HG02588 (cell line): ENCODE data around the gene FREY1.

ENCODE experiments used
- ATAC-seq: cut with Tn5 transposase; IDR thresholded peaks from one replicate; pipeline ENCODE4 v1.9.1; 2021; ENCODE audit warnings: mild to moderate bottlenecking, moderate library complexity; ENCODE audit not compliant: unreplicated experiment

Gene FREY1

DNA sequence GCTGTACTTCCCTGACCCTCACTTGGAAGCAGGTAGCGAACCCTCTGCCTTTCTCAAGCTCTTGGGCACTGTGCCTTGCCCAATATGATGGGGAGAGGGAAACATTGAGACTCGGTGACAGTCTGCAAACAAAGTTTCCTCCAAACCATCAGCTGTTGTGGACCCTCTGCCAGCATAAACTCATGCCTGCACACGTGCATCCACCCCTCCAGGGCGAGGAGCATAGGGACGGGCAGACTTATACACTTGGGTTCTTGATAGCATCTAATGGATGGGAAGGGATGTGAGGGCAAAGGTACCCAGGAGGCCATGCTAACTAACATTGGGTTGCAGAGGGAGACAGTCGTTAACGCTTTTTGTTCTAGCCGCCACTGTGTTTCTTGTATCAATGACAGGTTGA, 29.9 kb downstream of the FREY1 start:
- no peak for ATAC-seq

DNA sequence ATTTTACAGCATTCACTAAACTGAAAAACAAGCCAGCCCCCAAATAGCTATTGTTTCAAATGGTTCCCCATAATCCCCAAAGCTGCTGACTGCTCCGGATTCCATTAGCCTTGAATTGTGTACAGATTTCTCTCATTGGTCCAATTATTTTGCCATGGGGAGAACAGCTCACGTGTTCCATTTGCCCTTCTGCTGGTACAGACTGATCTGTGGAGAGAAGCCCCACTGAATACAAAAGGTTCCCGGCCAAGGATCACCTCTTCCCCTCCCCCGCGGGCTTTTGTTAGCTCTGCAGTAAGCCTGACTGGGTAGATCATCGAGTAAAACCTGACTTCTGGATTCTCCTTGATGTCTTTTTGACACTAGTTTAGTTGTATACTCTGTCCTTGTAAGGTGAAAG, 30.7 kb downstream of the FREY1 start:
- no peak for ATAC-seq

DNA sequence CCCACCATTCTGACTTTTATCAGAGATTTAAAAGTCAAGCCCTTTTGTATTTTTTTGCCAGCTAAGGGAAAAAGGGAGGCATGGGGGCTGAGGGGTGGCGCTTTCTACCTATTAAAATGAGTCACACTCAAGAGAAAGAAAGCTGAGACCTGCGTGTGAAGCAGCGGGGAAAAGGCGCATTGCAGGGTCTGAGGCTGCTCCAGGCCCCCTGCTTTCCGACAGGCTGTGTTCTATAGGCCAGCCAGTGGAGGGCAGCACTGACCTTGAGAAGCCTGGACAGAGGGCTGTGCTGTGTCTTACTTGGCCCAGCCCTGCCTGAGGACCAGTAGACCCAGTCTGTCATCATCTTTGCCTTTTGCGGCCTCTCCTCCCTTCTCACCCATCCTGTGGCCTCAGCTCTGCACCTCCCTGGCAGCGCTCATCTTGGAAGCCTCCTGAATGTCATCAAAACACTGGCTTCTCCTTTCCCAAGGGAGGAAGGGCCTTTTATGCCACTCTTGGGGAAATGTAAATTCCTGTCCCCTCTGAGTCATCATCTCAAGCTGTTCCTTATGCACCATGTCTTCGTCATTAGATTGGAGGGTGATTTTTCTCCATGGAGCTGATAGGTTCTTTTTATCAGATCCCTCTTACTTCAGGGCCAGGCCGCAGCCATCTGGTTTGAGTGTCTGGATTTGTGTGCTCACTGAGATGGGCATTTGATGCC, 34.3 kb downstream of the FREY1 start:
- no peak for ATAC-seq

DNA sequence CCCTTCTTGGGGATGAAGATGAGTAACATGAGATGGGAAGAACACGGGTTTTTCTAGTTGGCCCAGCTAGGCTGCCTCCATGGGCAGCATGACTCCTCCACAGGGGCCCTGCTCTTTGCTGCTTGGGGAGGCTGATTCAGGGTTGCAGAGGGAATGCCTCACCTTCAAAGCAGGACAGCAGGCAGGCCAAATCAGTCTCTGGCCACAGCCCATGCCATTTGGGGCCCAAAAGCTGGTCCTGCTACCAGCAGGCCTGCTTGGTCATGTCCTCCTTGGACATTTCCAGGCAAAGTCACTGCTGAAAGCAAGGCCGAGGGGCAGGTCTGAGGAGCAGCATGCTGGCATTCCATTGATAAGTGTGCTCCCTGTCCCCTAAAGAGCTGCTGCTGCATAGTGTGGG, 35.4 kb downstream of the FREY1 start:
- no peak for ATAC-seq

DNA sequence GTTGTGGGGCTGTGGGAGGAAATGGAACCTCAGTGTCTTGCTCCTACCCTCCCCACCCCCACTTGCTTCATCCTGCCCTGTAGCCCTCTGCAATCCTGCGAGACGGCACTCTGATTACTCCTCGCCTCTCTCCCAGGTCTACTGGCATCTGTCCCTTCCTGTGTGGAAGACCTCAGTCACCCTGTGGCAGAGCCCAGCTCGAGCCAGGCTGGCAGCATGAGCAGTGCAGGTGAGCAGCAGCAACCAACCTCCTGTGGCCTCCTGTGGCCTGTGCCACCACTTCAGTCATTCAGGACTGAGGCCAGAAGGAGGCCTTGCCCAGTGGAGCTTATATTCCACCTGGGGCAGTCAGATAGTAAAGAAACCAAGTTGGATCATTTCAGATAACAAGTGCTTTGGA, 36.4 kb downstream of the FREY1 start:
- no peak for ATAC-seq

DNA sequence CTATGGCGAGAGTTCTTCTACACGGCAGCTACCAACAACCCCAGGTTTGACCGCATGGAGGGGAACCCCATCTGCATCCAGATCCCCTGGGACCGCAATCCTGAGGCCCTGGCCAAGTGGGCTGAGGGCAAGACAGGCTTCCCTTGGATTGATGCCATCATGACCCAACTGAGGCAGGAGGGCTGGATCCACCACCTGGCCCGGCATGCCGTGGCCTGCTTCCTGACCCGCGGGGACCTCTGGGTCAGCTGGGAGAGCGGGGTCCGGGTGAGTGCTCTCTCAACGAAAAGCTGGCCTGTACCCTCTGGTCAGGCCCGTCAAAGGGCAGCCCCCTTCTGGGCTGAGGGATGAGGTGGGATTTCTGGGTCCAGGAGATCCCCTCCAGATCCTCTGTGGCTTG, 37.5 kb downstream of the FREY1 start:
- no peak for ATAC-seq

DNA sequence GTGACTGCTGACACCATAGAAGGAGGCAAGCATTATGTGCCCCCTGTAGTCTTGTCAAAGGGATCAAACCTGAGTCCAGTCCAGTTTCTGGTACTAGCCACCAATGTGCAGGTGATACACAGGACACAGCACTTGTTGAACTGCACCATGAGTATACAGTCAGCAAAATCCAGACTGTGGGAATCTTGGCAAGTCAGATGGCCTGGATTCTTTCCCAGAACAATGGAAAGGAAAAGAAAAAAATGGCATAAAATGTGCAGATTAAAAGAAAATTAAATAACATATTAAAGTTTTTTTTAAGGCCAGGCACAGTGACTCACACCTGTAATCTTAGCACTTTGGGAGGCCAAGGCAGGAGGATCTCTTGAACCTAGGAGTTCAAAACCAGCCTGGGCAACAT, 43.0 kb downstream of the FREY1 start:
- no peak for ATAC-seq

DNA sequence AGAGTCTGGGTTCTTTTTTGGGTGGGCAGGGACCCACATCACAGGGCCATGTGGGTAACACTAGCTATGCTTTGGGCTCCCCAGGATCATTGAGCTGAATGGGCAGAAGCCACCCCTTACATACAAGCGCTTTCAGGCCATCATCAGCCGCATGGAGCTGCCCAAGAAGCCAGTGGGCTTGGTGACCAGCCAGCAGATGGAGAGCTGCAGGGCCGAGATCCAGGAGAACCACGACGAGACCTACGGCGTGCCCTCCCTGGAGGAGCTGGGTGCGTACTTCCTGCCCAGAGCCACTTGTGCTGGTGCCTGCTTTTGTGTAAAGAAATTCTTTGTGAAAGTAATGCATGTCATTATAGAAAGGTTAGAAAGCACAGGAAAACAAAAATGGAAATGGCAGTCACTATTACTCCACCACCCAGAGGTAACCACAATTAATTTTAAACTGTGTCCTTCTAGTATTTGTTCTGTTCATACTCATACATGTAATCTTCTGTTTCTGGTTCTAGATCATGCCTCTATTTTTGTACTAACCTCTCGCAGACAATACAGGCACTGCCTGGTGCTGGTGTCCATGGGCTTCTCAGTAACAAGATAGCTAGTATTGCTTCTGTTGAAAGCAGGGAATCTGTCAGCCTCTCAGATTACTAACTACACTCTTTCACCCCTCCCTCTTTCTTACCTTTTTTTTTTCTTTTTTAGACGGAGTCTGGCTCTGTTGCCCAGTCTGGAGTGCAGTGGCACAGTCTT, 46.1 kb downstream of the FREY1 start:
- ATAC-seq = no peak

DNA sequence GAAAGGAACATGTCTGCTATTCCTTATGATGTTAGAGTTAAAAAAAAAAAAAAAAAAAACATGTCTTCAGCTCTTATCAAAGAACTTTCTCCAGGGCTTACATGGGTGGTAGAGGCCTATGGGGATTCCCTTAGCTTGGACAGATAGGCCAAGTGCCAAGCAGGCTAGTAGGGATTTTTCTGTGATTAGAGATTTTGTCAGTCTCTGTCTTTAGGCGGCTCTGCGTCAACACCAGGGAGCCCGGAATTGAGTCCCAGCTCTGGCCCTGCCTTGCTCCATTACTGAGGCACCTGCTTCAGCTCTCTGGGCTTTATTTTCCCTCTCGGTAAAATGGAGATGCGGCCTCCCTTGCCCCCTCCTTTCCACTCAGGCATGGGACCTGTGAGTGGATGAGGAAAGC, 46.7 kb downstream of the FREY1 start:
- no peak for ATAC-seq

DNA sequence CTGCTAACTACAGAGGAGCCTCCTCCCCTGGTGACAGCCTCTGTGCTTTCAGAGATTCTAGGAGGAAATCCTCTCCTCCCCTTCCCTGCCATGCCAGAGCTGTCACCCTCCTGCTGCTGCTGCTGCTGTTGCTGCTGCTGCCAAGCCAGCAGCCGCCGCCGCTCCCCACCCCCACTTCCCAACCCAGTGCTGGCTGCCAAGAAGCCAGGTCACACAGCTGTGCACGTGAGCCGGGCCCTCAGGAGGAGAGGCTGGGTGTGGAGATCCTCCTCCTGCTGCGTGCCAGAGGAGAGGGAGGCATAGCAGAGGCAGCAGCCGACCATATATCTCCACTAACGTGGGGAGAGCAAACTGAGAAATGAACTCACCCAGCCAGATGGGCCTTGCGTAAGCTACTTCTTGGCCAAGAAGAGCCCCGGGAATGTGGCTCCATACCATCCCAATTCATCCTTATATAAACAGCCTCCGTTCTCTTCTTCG, 47.4 kb downstream of the FREY1 start:
- ATAC-seq = no peak

DNA sequence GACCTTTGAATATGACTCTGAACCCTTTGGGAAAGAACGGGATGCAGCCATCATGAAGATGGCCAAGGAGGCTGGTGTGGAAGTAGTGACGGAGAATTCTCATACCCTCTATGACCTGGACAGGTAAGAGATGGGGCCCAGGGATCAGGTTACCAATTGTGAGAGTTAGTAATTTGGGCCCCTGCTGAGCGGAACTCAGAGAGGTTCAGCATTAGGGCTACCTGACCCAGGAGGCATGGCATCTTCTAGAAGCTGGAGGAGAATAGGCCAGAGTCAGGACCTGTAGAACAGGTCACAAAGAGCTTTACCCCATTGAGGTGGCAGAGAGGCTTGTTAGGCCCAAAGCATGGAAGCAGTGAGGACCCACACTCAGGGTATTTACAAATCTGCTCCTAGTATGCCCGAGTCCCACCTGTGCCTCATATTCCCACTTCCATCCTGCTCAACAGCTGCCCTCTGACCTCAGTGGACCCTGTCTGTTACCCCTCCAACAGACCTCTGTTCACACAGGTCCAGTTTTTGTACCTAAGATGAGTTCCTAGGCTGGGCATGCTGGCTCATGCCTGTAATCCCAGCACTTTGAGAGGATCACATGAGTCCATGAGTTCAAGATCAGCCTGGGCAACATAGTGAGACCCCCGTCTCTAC, 48.2 kb downstream of the FREY1 start:
- ATAC-seq = no peak

DNA sequence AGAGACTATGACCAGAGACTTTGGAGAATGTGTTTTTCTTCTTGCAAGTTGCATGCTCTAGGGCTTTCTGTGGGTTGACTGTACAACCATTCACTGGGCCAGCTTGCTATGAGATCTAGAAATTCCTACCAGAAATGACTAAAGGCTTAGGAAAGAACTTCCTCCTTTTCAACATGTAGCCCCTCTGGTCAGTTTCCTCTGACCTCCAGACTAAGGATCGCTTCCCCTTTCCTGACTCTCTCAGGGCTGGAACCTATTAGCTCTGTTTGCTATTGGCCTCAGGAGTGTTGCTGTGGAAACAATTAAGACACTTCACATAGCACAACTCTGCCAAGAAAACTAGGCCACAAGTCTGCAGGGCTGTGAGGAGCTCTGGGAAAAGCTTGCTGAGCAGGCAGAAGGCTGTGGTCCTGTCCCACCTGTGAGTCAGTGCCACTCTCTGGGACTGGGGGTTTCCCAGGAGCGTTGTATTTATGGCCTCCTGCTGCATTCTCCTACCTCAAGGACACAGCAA, 49.1 kb downstream of the FREY1 start:
- no peak for ATAC-seq
